Stimulated activated CD4-positive, alpha-beta T cell treated with anti-CD3 and anti-CD28 coated beads, Interleukin-1b, Interleukin-23, amount 100 ng/mL, for 4 hours (primary cell): ENCODE data around the gene COL4A2.
"Not testable (repeated sequence)": the region's sequence is repeated elsewhere in the genome, so short reads cannot be mapped to it uniquely, and the experiment has no call there.

Experiments used
- DNase-seq, 2 donors: peaks; one replicate each; pipeline ENCODE4 v3.0.0-alpha.2; 2020; ENCODE audit warnings: low read depth in 2 of 2

Gene COL4A2

DNA sequence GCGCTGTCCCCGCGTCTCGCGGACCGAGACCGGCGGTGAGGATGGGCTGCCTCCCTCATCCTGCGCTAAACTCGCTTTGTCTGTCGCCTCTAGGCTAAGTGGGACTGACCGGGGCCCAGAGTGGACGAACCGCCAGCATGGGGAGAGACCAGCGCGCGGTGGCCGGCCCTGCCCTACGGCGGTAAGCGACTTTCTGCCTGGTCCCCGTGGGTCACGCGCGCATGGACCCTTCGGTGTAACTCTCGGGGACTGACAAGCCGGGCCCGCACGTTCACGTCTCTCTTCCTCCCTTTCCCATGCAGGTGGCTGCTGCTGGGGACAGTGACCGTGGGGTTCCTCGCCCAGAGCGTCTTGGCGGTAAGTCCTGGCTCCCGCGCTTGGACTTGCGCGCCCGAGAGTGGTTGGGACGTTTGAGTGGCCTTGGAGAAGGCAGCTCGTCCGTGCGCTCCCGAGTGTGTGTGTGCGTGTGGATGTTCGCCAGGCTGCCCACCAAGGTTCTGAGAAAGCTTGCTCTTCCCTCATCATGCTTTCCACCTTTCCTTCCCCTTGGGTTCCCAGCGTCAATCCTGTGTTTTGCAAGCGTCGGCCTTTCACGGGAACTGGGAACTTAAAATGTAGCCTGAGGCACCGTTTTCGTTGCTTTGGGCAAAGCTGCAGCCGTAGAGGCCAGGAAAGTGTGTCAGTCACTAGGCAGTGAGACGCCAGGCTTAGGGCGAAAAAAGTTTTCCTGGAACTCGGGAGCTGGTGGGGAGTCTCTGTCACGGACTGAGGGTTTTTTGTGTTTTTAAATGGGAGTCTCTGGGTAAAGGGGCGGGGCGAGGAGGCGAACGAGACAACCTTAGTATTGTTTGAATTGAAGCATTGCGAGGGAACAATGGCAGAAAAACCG lies 927 bp downstream of the COL4A2 start:
- DNase-seq = no peak

DNA sequence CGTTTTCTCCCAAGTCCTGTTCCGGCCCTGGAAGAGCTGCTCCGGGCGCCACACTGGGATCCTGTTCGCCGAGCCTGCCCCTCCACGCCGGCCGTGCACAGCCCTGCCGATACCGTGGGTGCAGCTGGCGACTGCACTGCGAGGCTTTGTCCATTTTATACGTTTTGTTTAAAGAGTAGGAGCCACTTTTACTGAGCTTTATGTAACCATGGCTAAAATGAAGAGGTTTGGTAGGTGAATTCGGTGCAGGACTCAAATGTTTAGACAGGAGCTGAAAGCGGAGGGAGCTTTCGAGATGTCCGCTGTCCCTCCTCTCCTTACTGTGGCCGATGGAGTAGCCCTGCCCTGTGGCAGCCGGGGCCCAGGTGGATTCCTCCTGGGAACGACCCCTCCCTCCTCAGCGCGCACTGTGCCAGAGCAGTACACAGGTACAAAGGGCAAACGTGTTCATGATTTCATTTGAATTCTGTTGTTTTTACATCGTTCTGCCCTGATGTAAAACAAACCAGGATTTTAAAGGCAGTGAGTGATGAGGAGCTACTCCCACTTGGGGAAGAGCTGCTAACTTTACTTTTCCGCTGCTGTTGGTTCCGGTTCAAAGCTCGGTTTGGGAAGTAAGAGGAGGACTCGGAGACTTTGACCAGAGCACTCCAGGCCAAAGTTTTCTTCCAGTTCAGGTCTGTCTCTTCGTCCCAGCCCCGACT lies 1.7 kb downstream of the COL4A2 start:
- DNase-seq = no peak

DNA sequence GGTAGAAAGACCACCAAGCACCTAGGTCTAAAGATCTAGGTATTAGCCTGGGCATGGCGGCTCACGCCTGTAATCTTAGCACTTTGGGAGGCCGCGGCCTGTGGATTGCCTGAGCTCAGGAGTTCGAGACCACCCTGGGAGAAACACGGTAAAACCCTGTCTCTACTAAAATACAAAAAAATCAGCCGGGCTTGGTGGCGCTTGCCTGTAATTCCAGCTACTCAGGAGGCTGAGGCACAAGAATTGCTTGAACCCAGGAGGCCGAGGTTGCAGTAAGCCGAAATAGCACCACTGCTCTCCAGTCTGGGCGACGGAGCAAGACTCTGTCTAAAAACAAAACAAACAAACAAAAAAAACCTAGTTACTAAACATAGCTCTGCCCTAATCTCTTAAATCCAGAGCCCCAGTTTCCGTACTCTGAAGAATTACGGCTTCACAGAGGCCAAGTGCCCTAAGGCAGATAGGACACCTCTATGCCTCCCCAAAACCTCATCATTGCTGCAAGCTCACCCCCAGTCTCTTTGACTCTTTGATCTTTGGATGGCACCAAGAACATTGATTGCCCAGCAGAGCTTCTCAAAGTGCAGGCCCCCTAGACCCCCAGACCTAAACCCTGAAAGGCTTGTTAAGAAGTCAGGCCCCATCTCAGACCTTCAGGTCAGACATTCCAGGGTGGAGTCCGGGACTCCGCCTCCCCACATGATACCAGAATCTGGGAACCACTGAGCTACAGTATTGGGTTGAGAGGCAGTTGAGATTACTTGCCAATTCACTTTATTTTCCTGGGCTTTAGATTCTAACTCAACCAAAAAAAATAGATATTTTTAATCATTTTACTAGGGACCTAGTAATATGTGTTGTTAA lies 2.8 kb downstream of the COL4A2 start:
- DNase-seq = no peak

DNA sequence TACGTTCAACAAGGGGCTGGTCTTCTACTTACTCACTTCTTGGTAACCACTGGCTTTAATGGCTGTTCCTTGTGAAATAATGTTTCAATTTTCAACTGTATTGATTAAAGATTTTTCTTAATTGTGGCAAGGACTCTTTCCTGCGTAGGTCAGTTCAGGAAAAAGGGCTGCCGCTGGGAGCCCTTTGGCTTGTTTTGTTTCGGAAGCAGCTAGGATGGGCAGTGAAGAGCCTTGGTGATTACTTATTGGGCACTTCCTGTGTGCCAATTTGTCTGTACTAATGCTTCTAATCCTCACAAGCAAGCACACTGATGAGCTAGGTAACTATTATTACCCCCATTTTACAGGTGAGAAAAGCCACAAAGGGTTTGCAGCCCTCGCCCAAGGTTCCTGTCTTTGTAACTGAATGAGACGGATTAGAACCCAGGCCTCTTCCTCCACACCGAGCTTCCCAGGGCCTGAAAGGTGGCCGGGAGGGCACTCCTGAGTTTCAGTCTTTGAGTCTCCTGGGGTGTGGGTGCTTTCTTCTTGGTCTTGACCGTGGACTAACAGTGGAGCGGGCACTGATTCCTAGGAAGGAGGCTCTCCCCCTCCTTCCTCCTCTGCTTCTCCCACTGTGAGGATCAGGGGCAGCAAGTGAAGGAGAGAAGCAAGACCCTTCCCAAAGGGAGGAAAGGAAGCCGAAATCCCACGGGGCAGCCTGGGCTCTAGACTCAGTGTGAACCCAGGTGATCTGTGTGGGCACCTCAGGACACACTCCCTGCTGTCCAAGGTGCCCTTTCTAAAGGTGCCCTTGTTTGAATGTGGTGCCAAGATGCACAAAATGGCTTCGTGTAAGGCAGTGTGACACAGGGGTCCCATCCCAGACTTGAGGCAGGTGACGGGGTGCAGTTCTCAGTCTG lies 3.7 kb downstream of the COL4A2 start:
- DNase-seq = no peak

DNA sequence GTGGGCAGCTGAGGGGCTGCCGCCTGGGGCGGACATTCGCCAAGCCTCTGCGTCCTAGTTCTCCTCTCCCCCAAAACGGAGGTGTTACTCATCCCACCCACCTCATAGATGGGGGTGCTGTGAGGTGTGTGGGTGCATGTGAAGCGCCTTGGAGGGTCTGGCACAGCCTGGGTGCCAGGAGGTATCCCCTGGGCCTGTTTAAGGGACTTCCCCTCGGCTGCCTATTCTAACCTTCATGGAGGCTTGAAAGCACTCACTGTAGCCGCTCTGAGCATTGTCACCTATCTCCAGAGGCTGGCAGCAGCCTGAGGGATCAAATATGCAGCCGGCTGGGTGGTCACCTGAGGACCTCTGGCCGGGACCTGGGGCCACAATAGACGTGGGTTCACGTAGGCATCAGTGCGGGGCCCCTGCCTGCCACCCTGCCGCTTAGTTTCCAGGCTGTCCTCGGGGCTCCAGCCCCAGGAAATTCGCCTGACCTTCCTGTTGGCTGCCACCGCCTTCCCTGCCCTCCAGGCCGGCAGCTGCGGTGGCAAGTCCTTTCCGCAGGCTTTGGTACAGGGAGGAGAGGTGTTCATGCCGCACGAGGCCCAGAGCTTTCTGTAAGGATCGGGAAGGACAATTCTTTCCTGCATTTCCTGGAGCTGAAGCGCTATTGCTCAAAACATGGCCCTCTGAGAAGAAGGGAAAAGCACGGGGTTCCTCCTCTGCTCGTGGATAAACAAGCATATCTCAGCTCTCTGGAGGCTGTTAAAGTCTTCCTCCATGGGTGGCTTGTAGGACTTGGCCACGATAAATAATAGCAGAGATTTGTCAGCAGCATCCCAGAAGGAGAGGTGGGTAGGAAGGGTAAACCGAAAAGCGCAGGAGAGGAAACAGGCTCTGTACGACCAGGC lies 4.6 kb downstream of the COL4A2 start:
- DNase-seq = no peak

DNA sequence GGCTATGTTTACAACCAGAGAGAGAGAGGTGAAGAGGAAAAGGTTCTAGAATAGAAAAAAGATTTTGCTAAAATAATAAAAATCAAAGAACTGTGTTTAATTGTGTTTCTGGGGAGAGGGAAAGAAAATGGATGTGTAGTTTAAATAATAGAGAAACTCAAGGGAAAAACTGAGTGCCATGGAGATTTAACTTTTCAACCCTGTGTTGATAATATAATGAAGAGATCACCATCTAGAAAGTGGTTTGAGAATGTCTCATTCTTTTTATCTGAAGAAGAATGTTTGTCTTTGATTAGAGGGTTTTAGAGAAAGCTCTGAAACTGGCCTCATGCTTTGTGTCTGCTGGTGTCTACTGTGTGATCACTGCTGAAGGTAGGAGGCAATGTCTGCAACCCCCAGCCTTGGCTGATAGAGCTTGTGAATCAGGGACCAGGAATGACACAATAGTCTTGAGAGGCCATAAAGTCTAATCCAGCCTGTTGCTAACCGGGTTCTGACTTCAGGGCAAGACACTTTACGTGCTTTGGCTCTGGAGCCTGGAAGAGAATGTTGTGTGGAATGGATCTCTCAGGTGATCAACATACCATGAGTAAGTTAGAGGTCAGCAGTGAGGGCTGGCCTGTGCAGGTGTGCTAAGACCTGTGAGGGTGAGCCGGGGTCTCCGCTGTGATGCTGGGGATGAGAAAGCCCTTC lies 5.4 kb downstream of the COL4A2 start:
- DNase-seq = no peak

DNA sequence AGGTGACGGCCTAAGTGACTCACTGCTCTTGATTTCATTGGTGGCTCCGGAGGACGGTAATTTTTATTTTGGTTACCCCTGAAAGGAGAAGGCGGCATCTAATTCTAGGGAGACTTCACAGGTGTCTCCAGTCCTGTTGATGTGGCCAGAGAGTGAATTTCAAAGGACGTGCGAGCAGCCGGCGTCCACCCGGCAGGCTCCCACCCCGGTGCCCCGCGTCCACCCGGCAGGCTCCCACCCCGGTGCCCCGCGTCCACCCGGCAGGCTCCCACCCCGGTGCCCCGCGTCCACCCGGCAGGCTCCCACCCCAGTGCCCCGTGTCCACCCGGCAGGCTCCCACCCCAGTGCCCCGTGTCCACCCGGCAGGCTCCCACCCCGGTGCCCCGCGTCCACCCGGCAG lies 6.2 kb downstream of the COL4A2 start:
- DNase-seq = not testable (repeated sequence)

DNA sequence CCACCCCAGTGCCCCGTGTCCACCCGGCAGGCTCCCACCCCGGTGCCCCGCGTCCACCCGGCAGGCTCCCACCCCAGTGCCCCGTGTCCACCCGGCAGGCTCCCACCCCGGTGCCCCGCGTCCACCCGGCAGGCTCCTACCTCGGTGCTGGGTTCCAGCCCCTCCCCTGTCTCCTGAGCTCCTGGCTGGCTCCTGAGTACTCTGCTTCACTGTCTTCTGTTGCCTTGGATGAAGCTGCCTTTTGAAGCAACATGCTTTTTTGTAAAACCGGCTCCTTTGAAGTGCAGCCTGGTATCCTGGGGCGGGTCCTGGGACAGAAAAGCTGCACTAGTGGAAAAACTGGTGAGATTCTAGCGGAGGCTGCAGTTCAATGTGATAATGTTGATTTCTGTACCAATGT lies 6.6 kb downstream of the COL4A2 start:
- not testable (repeated sequence) for DNase-seq

DNA sequence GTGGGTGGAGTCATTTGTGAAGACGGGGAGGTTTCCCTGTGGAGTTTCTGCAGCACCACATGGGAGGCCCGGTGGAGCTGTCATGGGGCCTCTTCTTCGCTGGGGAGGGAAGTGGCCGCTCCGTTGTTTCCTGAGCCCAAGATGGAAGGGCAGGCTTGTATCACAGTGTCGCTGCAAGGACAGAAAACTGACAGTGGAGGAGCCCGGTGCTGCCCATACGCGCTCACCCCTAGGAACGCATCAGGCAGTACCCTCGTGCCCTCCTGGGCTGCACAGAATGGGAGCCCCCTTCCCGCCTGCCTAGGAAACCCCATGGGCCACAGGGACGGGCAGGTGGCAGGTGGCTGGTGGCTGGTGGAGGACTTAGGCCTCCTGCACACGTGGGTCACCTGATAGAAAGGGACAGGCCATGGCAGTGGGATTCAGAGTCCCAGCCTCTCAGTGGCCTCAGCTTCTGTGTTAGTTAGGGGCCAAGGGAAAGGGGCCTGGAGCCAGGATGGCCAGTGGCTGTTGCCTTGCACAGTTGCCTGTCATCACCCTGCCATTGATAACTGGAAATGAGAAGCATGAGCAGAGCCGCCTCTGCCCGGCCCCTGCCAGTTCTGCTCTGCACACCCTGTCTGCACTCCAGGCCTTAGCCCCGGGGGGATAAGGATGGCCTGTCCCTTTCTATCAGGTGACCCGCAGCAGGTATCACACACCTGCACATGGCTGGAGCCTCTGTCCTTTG lies 7.6 kb downstream of the COL4A2 start:
- DNase-seq = no peak

DNA sequence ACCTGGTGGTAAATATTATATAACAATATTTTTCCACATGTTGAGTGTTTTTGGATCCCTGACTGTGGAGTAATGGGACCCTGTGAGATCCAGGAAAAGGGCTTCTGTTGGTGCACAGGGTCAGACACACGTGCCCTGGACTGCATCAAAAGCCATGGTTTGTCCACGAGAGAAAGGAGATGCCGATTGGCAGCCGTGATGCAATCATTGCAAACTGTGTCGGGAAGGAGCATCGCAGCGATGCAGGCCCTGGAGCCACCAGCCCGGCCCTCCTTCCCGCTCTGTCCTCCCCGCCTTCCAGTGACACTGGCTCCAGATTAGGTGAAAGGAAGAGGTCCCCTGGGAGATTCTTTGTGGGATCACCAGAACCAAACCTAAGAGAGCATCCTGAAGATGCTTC lies 9.1 kb downstream of the COL4A2 start:
- DNase-seq = no peak

DNA sequence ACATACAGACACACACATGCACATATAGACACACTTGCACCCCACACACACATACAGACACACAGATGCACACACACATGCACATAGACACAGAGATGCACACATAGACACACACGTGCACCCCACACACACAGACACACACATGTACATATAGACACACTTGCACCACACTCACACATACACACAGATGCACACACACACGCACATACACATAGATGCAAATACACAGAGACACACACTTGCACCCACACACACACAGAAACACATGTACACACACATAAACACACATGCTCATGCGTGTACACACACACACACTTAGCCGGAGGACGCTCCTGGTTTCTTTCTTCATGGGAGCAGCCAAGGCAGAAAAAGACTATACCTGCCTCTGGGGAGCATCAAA lies 10.0 kb downstream of the COL4A2 start:
- DNase-seq = no peak

DNA sequence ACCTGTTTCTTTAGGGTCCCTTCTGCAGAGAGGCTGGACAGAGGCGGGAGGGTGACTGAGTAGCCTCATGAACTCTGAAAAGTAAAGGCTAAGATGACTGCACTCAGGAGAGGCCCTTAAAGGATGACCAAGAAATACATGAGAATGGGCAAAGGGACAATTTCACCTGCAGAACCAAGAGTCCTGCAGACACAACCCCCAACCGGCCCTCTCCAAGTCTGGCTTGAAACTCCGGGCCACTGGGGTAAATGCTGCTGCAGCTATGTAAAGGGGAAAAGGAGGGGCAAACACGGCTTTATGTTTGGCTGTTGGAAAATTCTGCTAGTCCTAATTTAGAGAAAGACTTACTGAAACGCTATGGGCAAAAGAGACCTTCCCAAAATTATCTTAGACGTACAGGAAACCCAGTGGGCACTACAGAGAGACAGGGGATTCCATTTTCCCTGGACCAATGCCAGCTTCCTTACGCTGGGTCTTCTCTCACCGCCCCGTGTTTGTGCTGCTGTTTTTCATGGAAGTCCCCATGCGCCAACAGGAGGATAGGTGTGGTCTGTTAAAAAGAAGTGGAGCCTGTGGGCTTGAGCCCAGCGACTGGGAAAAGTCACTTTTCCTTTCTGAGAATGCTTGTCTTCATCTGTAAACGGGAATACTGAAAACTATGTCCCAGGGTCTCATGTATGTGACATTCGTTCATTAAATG lies 10.6 kb downstream of the COL4A2 start:
- no peak for DNase-seq

DNA sequence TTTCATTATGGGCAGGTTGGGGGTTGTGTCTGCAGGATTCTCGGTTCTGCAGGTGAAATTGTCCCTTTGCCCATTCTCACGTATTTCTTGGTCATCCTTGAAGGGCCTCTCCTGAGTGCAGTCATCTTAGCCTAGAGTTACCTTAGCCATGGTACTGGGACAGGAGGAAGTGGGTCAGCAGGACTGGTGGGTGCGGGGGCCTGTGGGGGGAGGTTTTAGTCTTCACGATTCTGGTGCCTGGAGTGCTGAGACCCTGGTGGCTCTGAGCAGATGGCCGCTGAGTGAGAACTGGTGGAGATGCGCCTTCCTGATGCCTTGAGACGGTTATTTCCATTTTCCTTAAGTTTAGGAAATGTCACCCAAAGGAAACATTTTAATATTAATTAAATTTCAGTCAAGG lies 11.8 kb downstream of the COL4A2 start:
- no peak for DNase-seq

DNA sequence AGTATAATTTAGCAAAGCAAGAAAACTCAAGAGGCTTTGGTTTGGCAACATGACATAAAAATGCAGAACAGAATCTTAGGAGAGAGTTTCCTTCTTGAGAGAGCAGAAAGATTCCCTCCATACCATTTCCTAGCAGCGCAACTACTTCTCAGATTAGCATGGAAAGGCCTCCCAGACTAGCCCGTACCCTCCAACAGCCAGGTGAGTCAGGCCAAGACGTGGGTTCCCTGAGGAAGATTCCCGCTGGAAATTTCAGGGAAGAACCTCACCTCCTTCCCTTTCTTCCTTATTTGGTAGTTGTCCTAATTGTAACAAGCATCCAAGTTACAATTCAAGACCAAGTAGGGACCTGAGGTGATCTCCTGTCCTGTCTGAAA lies 12.3 kb downstream of the COL4A2 start:
- no peak for DNase-seq

DNA sequence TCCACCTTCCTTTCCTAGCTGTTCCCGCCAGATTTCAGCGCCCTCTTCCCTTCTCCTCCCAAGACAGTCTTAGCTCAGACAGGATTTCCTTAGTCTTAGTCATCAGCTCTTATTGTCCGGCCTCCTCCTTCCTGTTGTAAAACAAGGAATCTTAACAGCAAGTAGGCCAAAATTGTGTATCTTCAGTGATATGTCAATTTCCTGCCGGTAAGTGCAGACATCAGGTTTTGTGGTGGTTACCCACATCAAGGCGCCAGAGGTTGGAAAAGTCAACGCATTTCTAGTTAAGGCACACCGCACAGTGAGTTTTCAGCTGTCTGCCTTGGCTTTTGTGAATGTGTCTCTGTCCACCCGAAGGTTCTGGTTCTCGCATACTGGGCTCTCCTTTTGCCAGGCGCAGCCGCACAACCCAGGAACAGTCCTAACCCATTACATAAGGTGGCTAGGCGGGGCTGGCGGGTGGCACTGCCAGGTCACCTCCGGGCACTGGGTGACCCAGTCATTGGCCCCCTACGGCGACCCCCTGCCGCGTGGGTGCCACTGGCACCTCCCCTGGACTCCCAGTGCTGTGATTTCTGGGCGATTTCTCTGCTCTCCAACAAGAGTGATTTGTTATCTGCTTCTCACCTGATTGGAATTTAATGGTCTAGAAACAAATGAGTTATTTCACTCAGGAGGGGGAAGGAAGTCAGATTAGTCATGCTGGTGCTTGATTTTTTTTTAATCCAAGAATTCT lies 12.9 kb downstream of the COL4A2 start:
- no peak for DNase-seq

DNA sequence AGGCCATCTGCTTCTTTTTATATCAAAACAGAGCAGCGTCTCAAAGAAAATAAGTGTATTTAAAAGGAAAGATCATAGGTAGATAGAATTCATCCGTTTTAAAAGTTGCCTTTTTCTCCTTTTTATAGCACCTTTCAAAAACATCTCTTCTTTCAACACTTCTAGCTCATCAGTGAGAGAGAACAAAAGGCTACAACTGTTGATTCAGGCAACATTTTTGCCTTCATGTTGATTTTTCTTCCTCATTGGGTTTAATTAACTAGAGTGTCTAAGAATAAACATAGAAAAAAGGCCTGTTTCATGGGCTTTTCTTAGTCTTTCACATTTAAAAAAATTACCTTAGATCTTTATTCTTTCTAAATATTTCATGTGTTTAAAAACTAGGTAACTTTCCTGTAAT lies 13.6 kb downstream of the COL4A2 start:
- DNase-seq = no peak

DNA sequence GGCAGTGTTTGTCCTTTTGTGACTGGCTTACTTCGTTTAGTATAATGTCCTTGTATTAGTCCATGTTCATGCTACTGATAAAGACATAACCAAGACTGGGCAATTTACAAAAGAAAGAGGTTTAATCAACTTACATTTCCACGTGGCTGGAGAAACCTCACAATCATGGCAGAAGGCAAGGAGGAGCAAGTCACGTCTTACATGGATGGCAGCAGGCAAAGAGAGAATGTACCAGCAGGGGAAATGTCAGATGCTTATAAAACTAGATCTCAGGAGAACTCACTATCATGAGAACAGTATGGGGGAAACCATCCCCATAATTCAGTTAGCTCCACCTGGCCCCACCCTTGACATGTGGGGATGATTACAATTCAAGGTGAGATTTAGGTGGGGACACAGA lies 14.5 kb downstream of the COL4A2 start:
- DNase-seq = not testable (repeated sequence)
